HG03571 (cell line): Measurements from ENCODE around the gene CLEC16A.

ENCODE experiments used
- ATAC-seq: cut with Tn5 transposase; IDR thresholded peaks from one replicate; pipeline ENCODE4 v1.9.1; 2021; ENCODE audit not compliant: unreplicated experiment

CLEC16A gene

GRCh38 chr16:11231367-11231970 lies 287.1 kb downstream of the CLEC16A start:
- no peak for ATAC-seq
